Right atrium auricular region (tissue), 2 donors: ENCODE measurements around the gene VASP. TPM values are rescaled to one million over a fixed set of nuclear protein-coding genes. Genes with fewer than 3 reads are reported as not detected.
A peak's percentile ranks its signal among the peaks of the same experiment; 100 is the strongest.

Source experiments
- DNase-seq: peaks from one replicate; pipeline ENCODE4 v3.0.0-alpha.2; 2019; ENCODE audit warnings: low spot score
- H3K27ac ChIP-seq, 2 donors: fragments of 200-600 bp; sonication (generic); 1 replicate in 1 of 2; 2 replicates in 1 of 2; pipeline ENCODE4 v1.5.1; 2016 to 2019
- H3K27me3 ChIP-seq, 2 donors: fragments of 200-600 bp; sonication (generic); one replicate each; pipeline versions ENCODE4 v1.5.1 to v1.6.0; 2017 to 2019
- H3K36me3 ChIP-seq: fragments of 200-600 bp; sonication (generic); one replicate; pipeline ENCODE4 v1.5.1; 2016
- H3K4me1 ChIP-seq, 2 donors: fragments of 200-600 bp; sonication (generic); one replicate each; pipeline versions ENCODE4 v1.5.1 to v1.6.0; 2017 to 2019
- H3K4me3 ChIP-seq, 2 donors: fragments of 200-600 bp; sonication (generic); 1 replicate in 1 of 2; 2 replicates in 1 of 2; pipeline ENCODE4 v1.5.1; 2017 to 2019; ENCODE audit warnings: mild to moderate bottlenecking in 1 of 2, moderate library complexity in 1 of 2
- H3K9me3 ChIP-seq, 2 donors: fragments of 200-600 bp; sonication (generic); one replicate each; pipeline ENCODE4 v1.5.1; 2019
- CTCF ChIP-seq, 2 donors: fragments of 200-600 bp; sonication (generic); IDR thresholded peaks; one replicate each; pipeline ENCODE4 v1.5.1; 2019; ENCODE audit warnings: antibody characterized with exemption in 2 of 2
- total RNA-seq, 2 donors: library from RNA; depleted of rRNA; stranded (reverse); fragments of >200 nt; gene quantifications; one replicate each; pipeline ENCODE4 v1.1.0, GENCODE V29; 2016

The VASP gene
- total RNA-seq, 2 donors from 2014 or later: 61.4 to 61.7 TPM

- no peaks in the 10 kb centered on the region for H3K36me3 ChIP-seq
- no peak for DNase-seq
- no peaks in the 10 kb centered on the region for H3K9me3 ChIP-seq
- TF ChIP-seq CTCF (IDR thresholded peaks at IDR 0.05): no peak
- H3K4me3 ChIP-seq: no peak overlapping the region
- no peaks in the 10 kb centered on the region for H3K27me3 ChIP-seq
- H3K27ac ChIP-seq: no peak overlapping the region
- peaks cover 0 to 16% of the 10 kb centered on the region in 2 donors for H3K4me1 ChIP-seq
Measured at GRCh38 chr19:45464274-45464673, 43.0 kb upstream of the VASP start.

GRCh38 chr19:45464852-45465441, 42.3 kb upstream of the VASP start:
- no peak for DNase-seq
- Histone ChIP-seq H3K9me3 (no peaks in the 10 kb centered on the region), H3K27me3 (no peaks in the 10 kb centered on the region), H3K36me3 (no peaks in the 10 kb centered on the region), H3K27ac (no peak overlapping the region), H3K4me1 (peaks cover 0 to 20% of the 10 kb centered on the region in 2 donors), H3K4me3 (no peak overlapping the region)
- no peak for TF ChIP-seq CTCF (IDR thresholded peaks at IDR 0.05)

DNA sequence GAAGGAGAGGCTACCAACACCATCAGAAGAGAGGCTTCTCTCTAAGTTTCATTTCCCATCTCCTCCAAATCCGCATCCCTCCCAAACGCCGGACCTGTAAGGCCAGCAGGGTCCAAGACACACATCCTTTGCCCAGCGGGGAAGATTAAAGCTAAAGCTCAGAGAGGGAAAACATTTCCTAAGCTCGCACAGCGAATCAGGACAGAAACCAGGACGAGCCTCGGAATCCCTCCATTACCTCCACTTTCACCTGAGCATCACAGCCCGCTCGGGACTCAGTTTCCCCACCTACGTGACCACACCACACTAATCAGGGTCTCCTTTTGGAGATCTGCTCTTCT, 40.2 kb upstream of the VASP start:
- no peak for TF ChIP-seq CTCF (IDR thresholded peaks at IDR 0.05)
- peak overlapping the region; percentile 51 to 77 for H3K4me3 ChIP-seq
- DNase-seq: no peak

DNA sequence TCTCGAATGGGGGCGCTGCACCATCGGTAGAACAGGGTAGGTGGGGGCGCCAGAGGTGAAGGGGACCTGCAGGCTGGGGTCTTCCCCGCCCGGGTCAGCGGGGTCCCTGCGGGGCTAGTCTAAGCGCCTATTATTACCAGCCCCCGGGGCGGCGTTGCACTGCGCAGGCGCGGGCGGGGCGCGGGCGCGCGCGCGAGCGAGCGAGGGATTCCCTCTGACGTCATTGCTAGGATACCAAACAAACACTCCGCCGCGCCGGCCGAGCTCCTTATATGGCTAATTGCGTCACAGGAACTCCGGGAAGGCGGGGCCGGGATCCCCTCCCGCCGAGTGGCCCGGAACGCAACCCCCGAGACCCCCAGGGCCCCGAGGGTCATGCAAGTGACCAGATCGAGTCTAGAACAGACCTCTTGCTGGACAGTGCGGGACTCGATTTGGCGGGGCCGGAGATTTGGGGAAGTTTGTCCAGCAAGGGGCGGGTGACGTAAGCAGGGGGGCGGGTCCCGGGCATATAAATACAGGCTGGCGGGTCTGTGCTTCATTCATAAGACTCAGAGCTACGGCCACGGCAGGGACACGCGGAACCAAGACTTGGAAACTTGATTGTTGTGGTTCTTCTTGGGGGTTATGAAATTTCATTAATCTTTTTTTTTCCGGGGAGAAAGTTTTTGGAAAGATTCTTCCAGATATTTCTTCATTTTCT, 39.7 kb upstream of the VASP start, which contains the start of gene FOSB:
Gene FOSB (plus strand): TSS at position 541 of the 703 bp plus-strand sequence. CDS start 591 bp downstream, outside the sequence.
- DNase-seq: peak; percentile 97
- H3K4me1 ChIP-seq: peaks cover 0 to 30% of the 10 kb centered on the region in 2 donors
- peak in 1 of 2 donors; percentile 39 for TF ChIP-seq CTCF (IDR thresholded peaks at IDR 0.05)
- peak within 1 kb of the TSS; percentile 95 to 98 for H3K27ac ChIP-seq
- no peaks in the 10 kb centered on the region for H3K9me3 ChIP-seq
- no peaks in the 10 kb centered on the region for H3K27me3 ChIP-seq
- no peaks in the 10 kb centered on the region for H3K36me3 ChIP-seq
- peak within 1 kb of the TSS; percentile 51 to 77 for H3K4me3 ChIP-seq

More for the DNA sequence above, 40.2 kb upstream of the VASP start:
- Histone ChIP-seq H3K27me3 (no peaks in the 10 kb centered on the region), H3K4me1 (peaks cover 0 to 25% of the 10 kb centered on the region in 2 donors), H3K9me3 (no peaks in the 10 kb centered on the region), H3K36me3 (no peaks in the 10 kb centered on the region), H3K27ac (peak overlapping the region; percentile 95 to 98)

DNA sequence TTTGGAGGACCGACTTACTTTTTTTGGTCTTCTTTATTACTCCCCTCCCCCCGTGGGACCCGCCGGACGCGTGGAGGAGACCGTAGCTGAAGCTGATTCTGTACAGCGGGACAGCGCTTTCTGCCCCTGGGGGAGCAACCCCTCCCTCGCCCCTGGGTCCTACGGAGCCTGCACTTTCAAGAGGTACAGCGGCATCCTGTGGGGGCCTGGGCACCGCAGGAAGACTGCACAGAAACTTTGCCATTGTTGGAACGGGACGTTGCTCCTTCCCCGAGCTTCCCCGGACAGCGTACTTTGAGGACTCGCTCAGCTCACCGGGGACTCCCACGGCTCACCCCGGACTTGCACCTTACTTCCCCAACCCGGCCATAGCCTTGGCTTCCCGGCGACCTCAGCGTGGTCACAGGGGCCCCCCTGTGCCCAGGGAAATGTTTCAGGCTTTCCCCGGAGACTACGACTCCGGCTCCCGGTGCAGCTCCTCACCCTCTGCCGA, 39.1 kb upstream of the VASP start:
- no peaks in the 10 kb centered on the region for H3K36me3 ChIP-seq
- peak overlapping the region; percentile 95 to 98 for H3K27ac ChIP-seq
- H3K27me3 ChIP-seq: no peaks in the 10 kb centered on the region
- H3K4me3 ChIP-seq: peak overlapping the region; percentile 51 to 77
- peaks cover 0 to 35% of the 10 kb centered on the region in 2 donors for H3K4me1 ChIP-seq
- no peak for TF ChIP-seq CTCF (IDR thresholded peaks at IDR 0.05)
- no peak for DNase-seq
- H3K9me3 ChIP-seq: no peaks in the 10 kb centered on the region
